Progenitor cell of endocrine pancreas (in vitro differentiated cells): ENCODE results near the gene SCO2. TPM values are rescaled to one million over a fixed set of nuclear protein-coding genes. Genes with fewer than 3 reads are reported as not detected.

Experiments used
- DNase-seq: peaks from one replicate; pipeline ENCODE4 v3.0.0; 2021; ENCODE audit warnings: low spot score; ENCODE audit not compliant: unreplicated experiment
- H3K27ac Mint-ChIP-seq: 2 replicates; pipeline ENCODE4 v1.8.0; 2021; ENCODE audit warnings: mild to moderate bottlenecking, moderate library complexity, mixed read lengths
- H3K27me3 Mint-ChIP-seq: 2 replicates; pipeline ENCODE4 v1.8.0; 2021; ENCODE audit warnings: mixed read lengths
- H3K36me3 Mint-ChIP-seq: 2 replicates; pipeline ENCODE4 v1.8.0; 2022; ENCODE audit warnings: mixed read lengths; ENCODE audit not compliant: insufficient read depth
- H3K4me1 Mint-ChIP-seq: 2 replicates; pipeline ENCODE4 v1.8.0; 2021; ENCODE audit warnings: low read depth, mixed read lengths
- H3K4me3 Mint-ChIP-seq: 2 replicates; pipeline ENCODE4 v1.8.0; 2021; ENCODE audit warnings: low read depth, mild to moderate bottlenecking, moderate library complexity, mixed read lengths
- H3K9me3 Mint-ChIP-seq: 2 replicates; pipeline ENCODE4 v1.8.0; 2021; ENCODE audit warnings: low read depth, mixed read lengths
- total RNA-seq: library from RNA; stranded (reverse); gene quantifications from 2 replicates; pipeline ENCODE4 v1.2.1, GENCODE V29; 2021
- TF ChIP-seq, protein P1 (sequence below): fragments of 200-600 bp; sonication (generic); IDR thresholded peaks from one replicate; pipeline ENCODE4 v1.5.0; 2021; ENCODE audit warnings: antibody characterized with exemption, mild to moderate bottlenecking; ENCODE audit not compliant: unreplicated experiment

SCO2 gene
- total RNA-seq, 1 donor from 2014 or later = 3.7 TPM

DNA sequence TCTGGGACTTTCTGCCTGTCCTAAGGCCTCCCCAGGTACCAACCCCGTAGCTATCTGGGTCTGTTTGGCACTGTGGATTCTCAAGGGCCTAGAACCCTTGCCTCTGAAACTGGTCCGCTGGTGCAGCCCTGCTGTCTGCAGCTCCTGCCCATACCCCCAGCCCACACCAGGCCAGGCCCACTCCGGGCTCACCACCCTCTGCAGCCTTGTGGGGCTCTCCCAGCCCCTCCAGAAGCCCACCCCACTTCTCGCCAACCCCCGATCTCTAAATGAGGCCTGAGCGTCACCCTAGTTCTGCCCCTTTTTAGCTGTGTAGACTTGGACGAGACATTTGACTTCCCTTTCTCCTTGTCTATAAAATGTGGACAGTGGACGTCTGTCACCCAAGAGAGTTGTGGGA lies 25.0 kb upstream of the SCO2 start:
- no peak for DNase-seq
- H3K36me3 Mint-ChIP-seq = no peaks in the 10 kb centered on the region
- H3K27me3 Mint-ChIP-seq = peaks cover 15% of the 10 kb centered on the region
- H3K4me1 Mint-ChIP-seq = no peaks in the 10 kb centered on the region
- TF ChIP-seq, protein P1, sequence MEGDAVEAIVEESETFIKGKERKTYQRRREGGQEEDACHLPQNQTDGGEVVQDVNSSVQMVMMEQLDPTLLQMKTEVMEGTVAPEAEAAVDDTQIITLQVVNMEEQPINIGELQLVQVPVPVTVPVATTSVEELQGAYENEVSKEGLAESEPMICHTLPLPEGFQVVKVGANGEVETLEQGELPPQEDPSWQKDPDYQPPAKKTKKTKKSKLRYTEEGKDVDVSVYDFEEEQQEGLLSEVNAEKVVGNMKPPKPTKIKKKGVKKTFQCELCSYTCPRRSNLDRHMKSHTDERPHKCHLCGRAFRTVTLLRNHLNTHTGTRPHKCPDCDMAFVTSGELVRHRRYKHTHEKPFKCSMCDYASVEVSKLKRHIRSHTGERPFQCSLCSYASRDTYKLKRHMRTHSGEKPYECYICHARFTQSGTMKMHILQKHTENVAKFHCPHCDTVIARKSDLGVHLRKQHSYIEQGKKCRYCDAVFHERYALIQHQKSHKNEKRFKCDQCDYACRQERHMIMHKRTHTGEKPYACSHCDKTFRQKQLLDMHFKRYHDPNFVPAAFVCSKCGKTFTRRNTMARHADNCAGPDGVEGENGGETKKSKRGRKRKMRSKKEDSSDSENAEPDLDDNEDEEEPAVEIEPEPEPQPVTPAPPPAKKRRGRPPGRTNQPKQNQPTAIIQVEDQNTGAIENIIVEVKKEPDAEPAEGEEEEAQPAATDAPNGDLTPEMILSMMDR = no peak
- H3K4me3 Mint-ChIP-seq = no peak overlapping the region
- no peaks in the 10 kb centered on the region for H3K9me3 Mint-ChIP-seq
- no peak overlapping the region for H3K27ac Mint-ChIP-seq

DNA sequence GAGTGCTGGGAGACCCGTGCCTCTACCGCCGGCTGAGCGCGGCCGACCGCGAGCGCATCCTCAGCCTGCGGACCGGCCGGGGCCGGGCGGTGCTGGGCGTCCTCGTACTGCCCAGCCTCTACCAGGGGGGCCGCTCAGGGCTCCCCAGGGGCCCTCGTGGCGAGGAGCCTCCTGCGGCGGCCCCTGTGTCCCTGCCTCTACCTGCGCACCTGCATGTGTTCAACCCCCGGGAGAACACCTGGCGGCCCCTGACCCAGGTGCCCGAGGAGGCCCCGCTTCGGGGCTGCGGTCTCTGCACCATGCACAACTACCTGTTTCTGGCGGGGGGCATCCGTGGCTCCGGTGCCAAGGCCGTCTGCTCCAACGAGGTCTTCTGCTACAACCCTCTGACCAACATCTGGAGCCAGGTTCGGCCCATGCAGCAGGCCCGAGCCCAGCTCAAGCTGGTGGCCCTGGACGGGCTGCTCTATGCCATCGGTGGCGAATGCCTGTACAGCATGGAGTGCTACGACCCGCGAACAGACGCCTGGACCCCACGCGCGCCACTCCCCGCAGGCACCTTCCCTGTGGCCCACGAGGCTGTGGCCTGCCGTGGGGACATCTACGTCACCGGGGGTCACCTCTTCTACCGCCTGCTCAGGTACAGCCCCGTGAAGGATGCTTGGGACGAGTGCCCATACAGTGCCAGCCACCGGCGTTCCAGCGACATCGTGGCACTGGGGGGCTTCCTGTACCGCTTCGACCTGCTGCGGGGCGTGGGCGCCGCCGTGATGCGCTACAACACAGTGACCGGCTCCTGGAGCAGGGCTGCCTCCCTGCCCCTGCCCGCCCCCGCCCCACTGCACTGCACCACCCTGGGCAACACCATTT lies 23.8 kb upstream of the SCO2 start:
- H3K9me3 Mint-ChIP-seq = no peaks in the 10 kb centered on the region
- DNase-seq = no peak
- H3K27me3 Mint-ChIP-seq = peaks cover 16% of the 10 kb centered on the region
- H3K4me3 Mint-ChIP-seq = no peak overlapping the region
- no peak overlapping the region for H3K27ac Mint-ChIP-seq
- no peaks in the 10 kb centered on the region for H3K36me3 Mint-ChIP-seq
- TF ChIP-seq, protein P1 = no peak
- no peaks in the 10 kb centered on the region for H3K4me1 Mint-ChIP-seq

DNA sequence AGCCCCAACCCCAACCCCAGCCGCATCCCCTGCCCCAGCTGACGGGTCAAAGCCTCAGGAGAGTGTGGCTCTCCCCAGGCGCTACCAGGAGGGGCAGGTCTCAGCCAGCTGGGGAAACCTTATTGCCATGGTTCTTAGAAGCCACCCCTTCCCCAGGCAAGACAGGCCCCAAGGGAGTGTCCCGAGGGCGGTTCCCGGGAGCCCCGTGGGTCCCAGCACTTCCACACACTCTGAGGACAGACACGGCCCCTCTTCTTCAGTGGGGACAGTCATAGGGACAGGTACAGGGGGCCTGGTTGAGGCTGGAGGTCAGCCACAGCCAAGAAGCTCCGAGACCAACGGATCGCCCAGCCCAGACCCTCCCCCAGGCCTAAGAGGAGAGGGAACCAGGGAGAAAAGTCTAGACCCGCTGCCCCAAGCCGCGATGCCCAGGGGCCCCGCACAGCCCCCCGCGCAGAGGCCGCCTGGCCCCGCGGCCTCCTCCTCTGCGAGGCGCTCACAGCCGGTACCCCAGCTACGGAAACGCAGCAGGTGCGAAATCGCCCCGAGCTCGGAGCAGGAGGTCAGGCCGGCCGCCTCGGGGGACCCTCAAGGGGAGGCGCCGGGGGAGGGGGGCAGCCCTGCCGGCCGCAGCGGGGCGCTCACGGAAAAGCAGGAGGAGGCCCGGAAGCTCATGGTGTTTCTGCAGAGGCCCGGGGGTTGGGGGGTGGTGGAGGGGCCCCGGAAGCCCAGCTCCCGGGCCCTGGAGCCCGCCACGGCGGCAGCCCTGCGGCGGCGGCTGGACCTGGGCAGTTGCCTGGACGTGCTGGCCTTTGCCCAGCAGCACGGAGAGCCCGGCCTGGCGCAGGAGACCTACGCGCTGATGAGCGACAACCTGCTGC lies 22.9 kb upstream of the SCO2 start:
- Mint-ChIP-seq H3K36me3 (no peaks in the 10 kb centered on the region), H3K9me3 (no peaks in the 10 kb centered on the region), H3K4me1 (no peaks in the 10 kb centered on the region), H3K4me3 (no peak overlapping the region), H3K27ac (no peak overlapping the region), H3K27me3 (peaks cover 15% of the 10 kb centered on the region)
- TF ChIP-seq, protein P1 = no peak
- no peak for DNase-seq

DNA sequence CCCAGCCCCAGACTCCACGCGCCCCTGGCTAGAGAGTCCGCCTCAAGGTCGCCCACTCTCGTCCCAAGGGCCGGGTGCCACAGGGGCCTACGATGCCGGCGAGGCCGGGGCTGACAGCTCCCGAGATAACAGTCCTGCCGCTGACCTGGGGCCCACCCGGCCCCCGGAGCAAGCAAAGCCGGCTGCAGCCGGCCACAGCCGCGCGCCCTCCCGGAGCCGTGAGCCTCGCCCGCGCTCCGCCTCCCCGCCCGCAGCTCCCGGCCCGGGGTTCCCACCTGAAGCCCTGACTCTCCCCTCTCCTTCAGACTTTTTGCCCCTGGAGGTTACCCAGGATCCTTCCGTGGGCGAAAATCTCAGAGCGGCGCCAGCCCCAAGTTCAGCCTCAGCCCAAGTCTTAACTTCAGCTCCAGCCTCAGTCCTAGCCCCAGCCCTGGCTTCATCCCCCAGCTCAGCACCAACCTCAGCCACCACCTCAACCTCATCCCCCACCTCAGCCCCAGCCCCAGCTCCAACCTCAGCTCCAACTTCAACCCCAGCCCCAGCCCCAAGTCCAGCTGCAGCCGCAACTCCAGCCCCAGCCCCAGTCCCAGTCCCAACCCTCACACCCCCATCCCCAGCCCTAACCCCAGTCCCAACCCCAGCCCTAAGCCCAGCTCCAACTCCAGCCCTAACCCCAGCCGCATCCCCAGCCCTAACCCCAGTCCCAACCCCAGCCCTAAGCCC lies 22.0 kb upstream of the SCO2 start:
- Mint-ChIP-seq H3K36me3 (no peaks in the 10 kb centered on the region), H3K4me1 (no peaks in the 10 kb centered on the region), H3K27ac (no peak overlapping the region), H3K9me3 (no peaks in the 10 kb centered on the region), H3K4me3 (no peak overlapping the region), H3K27me3 (peaks cover 16% of the 10 kb centered on the region)
- TF ChIP-seq, protein P1 = no peak
- no peak for DNase-seq
